Measurements from ENCODE around the gene SELENON. TPM values are rescaled to one million over a fixed set of nuclear protein-coding genes. Genes with fewer than 3 reads are reported as not detected.

Gene SELENON
- polyA plus RNA-seq, 1 of the 3 experiments (the other 2 are of a cell fraction) = 56.2 TPM

- Histone ChIP-seq H3F3A (replicated peaks; ENCODE audit: insufficient read depth) (no peaks in the 10 kb centered on the region), H3K4me1 (ENCODE audit: control insufficient read depth in 1 of 2, insufficient read depth in 2 of 2, low read depth in 1 of 2, low read length in 1 of 2) (peaks cover 0 to 37% of the 10 kb centered on the region in 2 experiments; a peak in 2 of 4 replicates), H3K27ac (ENCODE audit: low read depth in 2 of 2, low read length in 1 of 2) (no peak overlapping the region), H3K36me3 (replicated peaks in 1 of 2; ENCODE audit: control insufficient read depth in 1 of 2, insufficient read depth in 2 of 2, low read length in 1 of 2) (no peaks in the 10 kb centered on the region), H3K4me2 (no peak overlapping the region), H4K20me1 (ENCODE audit: insufficient read depth) (no peaks in the 10 kb centered on the region), H3K9ac (no peak overlapping the region), H3K4me3 (ENCODE audit: low read depth in 2 of 2, low read length in 1 of 2) (no peak overlapping the region), H3K27me3 (ENCODE audit: insufficient read depth) (no peaks in the 10 kb centered on the region), H2AFZ (ENCODE audit: low read depth) (no peak overlapping the region), H3K9me2 (no peaks in the 10 kb centered on the region), H3K79me2 (ENCODE audit: insufficient read depth) (no peaks in the 10 kb centered on the region), H3K9me3 (no peaks in the 10 kb centered on the region)
- POLR2A ChIA-PET = no interaction called here
- CTCF ChIA-PET = interaction anchor here (0.8 to 1.9 kb wide), 5 partner anchors 12 to 208 kb away, joined by 3 to 6 read pairs (median 3); no protein-coding TSS in a partner anchor
- WGBS (ENCODE audit: low lambda C conversion rate) = no CpG with 5 or more reads among the region's 3 CpGs
- DNase-seq = no peak
- TF ChIP-seq GABPA (IDR thresholded peaks at IDR 0.05; ENCODE audit: low read depth) (no peak), MEF2A (IDR thresholded peaks at IDR 0.05; ENCODE audit: borderline replicate concordance, low read depth) (no peak), EP300 (IDR thresholded peaks at IDR 0.05; ENCODE audit: borderline replicate concordance in 1 of 2, low read depth in 1 of 2, low read length in 1 of 2) (no peak), USF2 (IDR thresholded peaks at IDR 0.05; ENCODE audit: borderline replicate concordance, low read depth, low read length) (no peak), NFIC (IDR thresholded peaks at IDR 0.05; ENCODE audit: borderline replicate concordance) (no peak), FOSL2 (IDR thresholded peaks at IDR 0.05; ENCODE audit: borderline replicate concordance, low read depth) (no peak), NRF1 (IDR thresholded peaks at IDR 0.05; ENCODE audit: low read depth, low read length) (no peak), ELF1 (IDR thresholded peaks at IDR 0.05) (no peak), MXI1 (IDR thresholded peaks at IDR 0.05; ENCODE audit: low read depth, low read length) (no peak), SIN3A (IDR thresholded peaks at IDR 0.05; ENCODE audit: borderline replicate concordance, low read depth, low read length) (no peak), IRF3 (IDR thresholded peaks at IDR 0.05; ENCODE audit: low read depth, low read length) (no peak), YY1 (IDR thresholded peaks at IDR 0.05; ENCODE audit: low read depth) (no peak), POLR2AphosphoS5 (IDR thresholded peaks at IDR 0.05; ENCODE audit: low read depth, low read length) (no peak), MAX (IDR thresholded peaks at IDR 0.05; ENCODE audit: low read depth) (no peak)
These were observed 18.9 kb upstream of the SELENON start for GRCh38 chr1:25781130-25781433.

GRCh38 chr1:25782608-25783201 is 17.3 kb upstream of the SELENON start:
- CTCF ChIA-PET = interaction anchor here (0.6 to 1.1 kb wide), 3 partner anchors 9 to 1162 kb away, joined by 3 to 4 read pairs (median 3); no protein-coding TSS in a partner anchor
- no peaks in the 10 kb centered on the region for H3F3A ChIP-seq (replicated peaks; ENCODE audit: insufficient read depth)
- no peak for DNase-seq
- H3K9me3 ChIP-seq = no peaks in the 10 kb centered on the region
- no peaks in the 10 kb centered on the region for H3K9me2 ChIP-seq
- no peak overlapping the region for H3K4me2 ChIP-seq
- POLR2A ChIA-PET = no interaction called here
- no peak overlapping the region for H2AFZ ChIP-seq (ENCODE audit: low read depth)
- H3K27ac ChIP-seq (ENCODE audit: low read depth in 2 of 2, low read length in 1 of 2) = no peak overlapping the region
- no peak overlapping the region for H3K4me3 ChIP-seq (ENCODE audit: low read depth in 2 of 2, low read length in 1 of 2)
- 90% methylated on average over 17 of the region's 18 CpGs for WGBS (ENCODE audit: low lambda C conversion rate)
- no peaks in the 10 kb centered on the region for H3K79me2 ChIP-seq (ENCODE audit: insufficient read depth)
- no peak overlapping the region for H3K9ac ChIP-seq
- H3K4me1 ChIP-seq (ENCODE audit: control insufficient read depth in 1 of 2, insufficient read depth in 2 of 2, low read depth in 1 of 2, low read length in 1 of 2) = peaks cover 0 to 52% of the 10 kb centered on the region in 2 experiments; a peak in 2 of 4 replicates
- no peaks in the 10 kb centered on the region for H3K36me3 ChIP-seq (replicated peaks in 1 of 2; ENCODE audit: control insufficient read depth in 1 of 2, insufficient read depth in 2 of 2, low read length in 1 of 2)
- no peaks in the 10 kb centered on the region for H4K20me1 ChIP-seq (ENCODE audit: insufficient read depth)
- no peaks in the 10 kb centered on the region for H3K27me3 ChIP-seq (ENCODE audit: insufficient read depth)
- TF ChIP-seq GATA2 (CRISPR knock-in tag; IDR thresholded peaks at IDR 0.05) (no peak), JUND (IDR thresholded peaks at IDR 0.05) (no peak), SMC3 (IDR thresholded peaks at IDR 0.05; ENCODE audit: low read depth, low read length) (no peak), FOXJ3 (CRISPR knock-in tag; IDR thresholded peaks at IDR 0.05) (no peak), MXI1 (IDR thresholded peaks at IDR 0.05; ENCODE audit: low read depth, low read length) (no peak), ELF1 (IDR thresholded peaks at IDR 0.05) (no peak), RFX5 (IDR thresholded peaks at IDR 0.05; ENCODE audit: low read length) (no peak), ZBTB33 (IDR thresholded peaks at IDR 0.05; ENCODE audit: borderline replicate concordance, low read depth) (no peak), PBX3 (IDR thresholded peaks at IDR 0.05) (no peak), CHD2 (IDR thresholded peaks at IDR 0.05; ENCODE audit: low read length, partially characterized antibody) (no peak), EZH2phosphoT487 (IDR thresholded peaks at IDR 0.05; ENCODE audit: borderline replicate concordance, low read depth) (no peak)

All from SK-N-SH (cell line).